NCI-H446 (cell line): ENCODE data around the gene RASD2.

Source experiments
- DNase-seq, 2 experiments: peaks; one replicate each; lab custom pipeline; 2025; lab: John Stamatoyannopoulos, UW

The RASD2 gene

GRCh38 chr22:35518811-35519210, 21.8 kb upstream of the RASD2 start:
- no peak for DNase-seq

- no peak for DNase-seq
Observed at GRCh38 chr22:35519306-35520000, 21.2 kb upstream of the RASD2 start.

DNA sequence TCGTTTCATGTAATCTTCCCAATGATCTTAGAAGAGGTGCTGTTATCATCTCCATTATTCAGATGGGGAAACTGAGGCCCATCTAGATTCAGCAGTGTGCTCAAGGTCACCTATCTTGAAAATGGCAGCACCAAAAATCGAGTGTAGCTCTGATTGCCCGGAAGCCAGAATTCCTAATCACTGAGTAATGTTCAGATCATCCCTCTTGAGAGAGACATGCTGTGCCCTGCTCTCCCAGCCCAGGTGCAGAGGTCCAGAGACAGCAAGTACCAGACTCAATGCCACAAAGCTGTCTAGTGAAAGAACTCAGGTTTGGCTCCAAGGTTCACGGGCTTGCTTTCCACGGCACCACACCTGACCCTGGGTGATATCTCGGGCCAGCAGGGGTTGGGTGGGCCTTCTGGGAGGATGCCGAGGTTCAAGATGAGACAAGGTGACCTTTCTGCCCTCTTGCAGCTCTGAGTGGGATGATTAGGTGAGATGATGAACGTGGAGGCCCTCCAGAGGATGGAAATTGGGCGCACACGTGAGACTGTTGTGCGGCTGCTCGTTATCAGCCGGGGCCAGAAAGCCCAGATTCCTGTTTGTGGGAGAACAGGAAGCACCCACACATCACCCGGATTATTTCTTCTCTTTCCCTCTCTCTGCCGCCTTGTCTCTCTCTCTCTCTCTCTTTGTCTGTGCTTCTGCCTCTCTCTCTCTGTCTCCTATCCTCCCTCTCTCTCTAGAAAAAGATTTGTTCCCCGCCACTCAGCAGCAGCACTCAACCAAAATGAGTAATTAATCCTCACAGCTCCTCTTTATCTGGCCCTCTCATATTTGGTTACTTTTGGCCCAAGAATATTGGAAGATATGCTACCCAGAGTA, 19.0 kb upstream of the RASD2 start:
- DNase-seq = no peak

GRCh38 chr22:35522225-35523149, 18.1 kb upstream of the RASD2 start:
- DNase-seq = no peak

DNA sequence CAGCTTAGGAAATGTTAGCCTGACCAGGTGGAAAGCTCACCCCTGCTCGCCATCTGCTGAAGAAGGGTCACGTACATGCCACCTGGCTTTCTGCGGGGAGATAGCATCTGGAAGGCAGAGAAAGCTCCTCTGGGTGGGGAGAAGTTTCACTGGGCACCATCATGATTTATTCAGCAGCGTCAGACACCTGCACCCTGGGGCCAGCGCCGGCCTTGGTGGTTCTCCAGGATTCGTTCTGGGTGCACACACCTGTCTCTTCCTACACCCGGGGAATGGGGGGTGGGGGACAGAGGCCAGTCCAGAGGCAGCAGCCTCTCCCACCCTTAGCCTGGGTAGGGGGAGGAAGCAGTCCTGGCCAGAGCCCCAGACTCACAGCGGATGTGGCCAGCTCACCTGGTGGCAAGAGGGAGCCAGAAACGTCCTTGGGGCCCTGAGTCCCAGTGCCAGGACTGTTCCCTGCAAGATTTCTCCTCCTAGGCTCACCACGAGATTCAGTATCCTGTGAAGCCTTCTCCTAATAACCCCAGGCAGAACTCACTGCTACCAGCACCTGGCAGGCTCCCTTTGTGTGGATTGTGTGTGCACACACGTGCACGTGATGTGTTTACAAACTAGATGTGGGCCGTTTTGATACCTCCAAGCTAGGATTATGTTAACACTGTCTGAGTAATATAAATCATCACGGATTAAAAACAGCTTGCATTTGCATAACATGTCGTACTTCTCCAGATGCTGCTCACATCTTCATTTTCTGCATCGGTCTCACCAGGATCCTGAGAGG, 17.3 kb upstream of the RASD2 start:
- no peak for DNase-seq

DNA sequence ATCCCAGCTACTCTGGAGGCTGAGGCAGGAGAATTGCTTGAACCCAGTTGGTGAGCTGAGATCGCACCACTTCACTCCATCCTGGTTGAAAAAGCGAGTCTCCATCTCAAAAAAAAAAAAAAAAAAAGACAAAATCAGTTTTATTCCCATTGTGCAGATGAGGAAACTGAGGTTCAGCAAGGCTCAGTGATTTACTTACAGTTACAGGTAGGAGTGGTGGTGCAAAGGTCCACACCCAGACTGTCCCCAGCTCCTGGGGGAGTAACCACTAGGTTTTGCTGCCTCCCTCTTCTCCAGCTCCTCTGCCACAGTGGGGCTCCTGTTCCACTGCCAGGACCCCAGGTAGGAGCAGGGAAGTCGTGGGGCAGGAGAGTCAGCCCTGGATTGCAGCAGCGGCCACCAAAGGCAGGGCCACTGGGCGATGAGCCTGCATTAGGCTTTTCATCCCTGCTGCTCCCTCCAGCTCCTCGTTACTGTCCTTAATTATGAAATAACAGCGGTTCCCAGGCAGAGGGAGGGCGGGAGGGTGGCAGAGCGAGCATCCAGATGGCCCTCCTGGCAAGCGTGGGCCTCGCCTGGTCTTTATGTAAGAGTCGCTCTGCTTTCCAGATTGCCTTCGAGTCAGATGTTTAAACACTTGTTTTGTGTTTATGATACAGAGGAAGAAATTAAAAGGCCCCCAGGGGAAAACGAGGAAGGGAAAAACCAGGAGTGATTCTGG, 15.5 kb upstream of the RASD2 start:
- DNase-seq = peak; percentile 79 to 88

DNA sequence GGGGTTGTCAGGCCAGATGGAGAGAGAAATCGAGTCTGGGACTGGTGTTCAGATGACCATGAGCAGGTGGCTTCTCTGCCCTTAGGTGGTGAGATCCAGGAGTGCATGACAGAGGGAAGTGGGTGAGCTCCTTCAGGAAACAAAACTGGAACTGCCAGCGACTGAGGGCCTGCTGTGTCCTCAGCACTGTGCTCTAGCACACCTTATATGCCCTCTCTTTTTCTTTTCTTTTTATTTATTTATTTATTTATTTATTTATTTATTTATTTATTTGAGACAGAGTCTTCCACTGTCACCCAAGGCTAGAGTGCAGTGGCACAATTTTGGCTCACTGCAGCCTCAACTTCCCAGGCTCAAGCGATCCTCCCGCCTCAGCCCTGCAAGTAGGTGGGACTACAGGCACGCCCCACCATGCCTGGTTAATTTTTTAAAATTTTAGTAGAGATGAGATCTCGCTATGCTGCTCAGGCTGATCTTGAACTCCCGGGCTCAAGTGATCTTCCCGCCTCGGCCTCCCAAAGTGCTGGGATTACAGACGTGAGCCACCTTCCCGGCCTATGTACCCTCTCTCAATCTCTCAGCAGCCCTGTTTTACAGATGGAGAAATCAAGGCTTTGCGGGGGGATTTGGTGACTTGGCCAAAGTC, 14.8 kb upstream of the RASD2 start:
- no peak for DNase-seq

DNA sequence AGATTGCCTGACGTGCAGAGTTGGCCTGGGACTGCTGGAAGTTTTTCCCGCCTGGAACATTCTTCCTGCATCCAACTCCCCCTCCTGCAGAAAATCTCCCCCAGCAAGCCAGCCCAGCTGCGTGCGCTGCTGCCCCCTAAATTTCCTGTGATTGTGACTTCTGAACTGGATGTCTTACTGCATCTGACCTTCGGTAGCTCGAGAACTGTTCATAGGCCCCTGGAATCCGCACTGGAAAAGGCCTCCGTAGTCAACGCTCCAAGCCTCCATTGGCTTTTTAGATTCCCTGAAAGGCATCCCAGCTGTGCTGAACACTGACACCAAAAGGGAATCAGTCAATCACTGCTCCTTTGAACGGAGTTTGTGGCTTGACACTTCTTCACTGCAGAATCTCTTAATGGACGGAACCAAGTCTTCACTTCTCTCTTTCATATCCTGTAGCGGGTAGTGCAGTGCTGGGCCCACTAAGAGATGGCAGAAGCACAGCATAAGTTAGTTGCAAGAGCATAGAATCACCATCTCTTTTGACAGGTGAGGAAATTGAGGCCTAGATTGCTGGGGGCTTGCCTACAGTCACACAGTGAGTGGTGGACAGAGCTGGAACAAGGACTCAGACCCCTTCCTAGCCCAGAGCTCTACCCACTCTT, 14.2 kb upstream of the RASD2 start:
- no peak for DNase-seq

DNA sequence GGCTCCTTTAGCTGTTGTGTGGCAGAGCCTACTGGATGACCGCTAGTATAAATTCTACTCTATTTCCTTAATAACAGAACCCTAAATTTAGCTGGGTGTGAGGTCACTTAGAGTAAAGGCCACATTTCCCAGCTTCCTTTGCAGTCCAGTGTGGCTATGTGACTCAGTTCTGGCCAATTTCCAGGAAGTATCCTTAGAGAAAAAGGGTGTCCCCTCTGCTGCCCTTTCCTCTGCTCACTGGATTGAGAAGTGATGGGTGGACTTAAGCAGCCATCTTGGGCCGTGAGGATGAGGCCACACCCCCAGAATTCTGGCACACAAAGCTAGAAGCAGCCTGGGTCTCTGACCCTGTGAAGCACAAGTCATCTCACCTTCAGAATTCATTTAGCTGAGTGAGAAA, 11.7 kb upstream of the RASD2 start:
- DNase-seq = no peak

GRCh38 chr22:35530700-35531099, 9.9 kb upstream of the RASD2 start:
- no peak for DNase-seq

DNA sequence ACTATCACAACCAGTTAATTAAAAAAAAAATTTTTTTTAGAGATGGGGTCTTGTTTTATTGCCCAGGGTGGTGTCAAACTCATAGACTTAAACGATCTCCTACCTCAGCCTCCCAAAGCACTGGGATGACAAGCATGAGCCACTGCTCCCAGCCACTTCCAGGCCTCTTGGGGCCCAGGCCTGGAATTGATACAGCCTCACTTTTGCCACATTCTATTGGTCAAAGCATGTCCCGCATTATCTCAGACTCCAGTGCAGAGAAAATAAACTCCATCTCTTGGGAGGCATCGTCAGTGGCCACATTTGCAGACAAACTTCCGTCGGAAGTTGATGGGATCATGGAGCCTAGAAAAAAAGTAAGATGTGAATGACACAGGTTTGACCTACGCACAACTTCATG, 9.4 kb upstream of the RASD2 start:
- DNase-seq = no peak

GRCh38 chr22:35531676-35532075, 9.0 kb upstream of the RASD2 start:
- DNase-seq = no peak

GRCh38 chr22:35533365-35534029, 7.1 kb upstream of the RASD2 start:
- no peak for DNase-seq

GRCh38 chr22:35534091-35534490, 6.5 kb upstream of the RASD2 start:
- no peak for DNase-seq

GRCh38 chr22:35537232-35537631, 3.4 kb upstream of the RASD2 start:
- DNase-seq = no peak

- peak in 1 of 2 experiments; percentile 31 for DNase-seq
Observed at GRCh38 chr22:35538801-35539321, 1.8 kb upstream of the RASD2 start.

- no peak for DNase-seq
Observed at GRCh38 chr22:35539487-35539886, 1.1 kb upstream of the RASD2 start.

DNA sequence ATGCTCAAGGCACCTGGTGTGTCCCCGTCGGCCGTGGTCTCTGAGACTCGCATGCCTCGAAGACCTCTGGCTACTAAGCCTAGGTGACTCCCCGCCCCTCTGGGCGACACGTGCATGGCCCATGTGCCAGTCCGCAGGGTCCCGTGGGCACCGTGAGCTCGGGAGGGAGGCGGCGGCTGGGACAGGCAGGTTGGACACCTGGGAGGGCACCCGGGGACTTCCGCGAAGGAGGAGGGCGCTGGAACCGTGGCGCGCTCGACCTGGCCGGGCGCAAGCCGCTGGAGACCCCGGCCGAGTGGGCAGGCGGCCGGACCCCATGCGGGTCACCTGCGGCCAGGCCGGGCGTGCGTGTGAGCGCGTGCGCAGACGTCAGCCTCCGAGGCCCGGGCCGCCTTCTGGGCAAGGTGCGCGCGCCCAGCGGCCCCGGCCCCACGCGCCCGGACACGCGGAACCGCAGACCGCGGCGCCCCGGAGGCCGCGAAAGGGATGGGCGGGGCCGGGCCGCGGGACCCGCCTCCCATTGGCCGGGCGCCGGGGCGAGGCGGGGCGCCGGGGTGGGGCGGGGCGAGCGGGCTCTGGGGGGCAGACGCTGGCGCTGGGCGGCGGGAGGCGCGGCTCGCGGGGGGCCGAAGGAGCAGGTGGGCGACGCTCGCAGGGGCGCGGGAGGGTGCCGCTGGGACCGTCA, 579 bp upstream of the RASD2 start:
- DNase-seq = peak in 1 of 2 experiments; percentile 57
